ENCODE measurements around the gene ANKMY2.

The ANKMY2 gene

DNA sequence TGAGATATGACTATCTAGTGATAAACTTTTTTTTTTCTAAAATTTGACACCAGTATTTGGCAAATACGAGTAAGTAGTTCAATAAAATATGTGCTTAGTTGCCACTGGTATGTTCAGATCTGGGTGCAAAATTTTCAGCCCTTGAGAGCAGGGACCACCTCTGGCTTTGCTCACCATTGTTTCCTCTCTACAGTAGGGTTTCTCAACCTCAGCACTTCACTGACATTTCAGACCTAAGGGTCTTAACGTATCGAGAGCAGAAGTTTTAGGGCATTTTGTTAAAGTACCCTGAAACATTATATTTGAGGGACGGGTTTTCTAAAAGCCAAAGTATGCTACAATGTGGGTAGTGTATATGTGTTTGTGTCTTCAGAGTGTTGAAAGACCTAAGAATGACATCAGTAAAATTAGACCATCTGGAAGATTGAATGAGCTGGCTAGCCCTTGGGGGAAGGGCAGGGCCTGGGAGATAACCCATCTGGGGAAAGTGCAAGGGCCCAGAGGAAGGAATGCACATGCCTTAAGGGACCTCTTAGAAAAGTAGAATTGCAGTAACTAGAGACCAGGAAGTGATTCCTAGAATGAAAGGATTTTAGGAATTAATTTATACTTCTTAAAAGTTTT is 12.2 kb upstream of the ANKMY2 start:
- DNase-seq: peak; percentile 89

DNA sequence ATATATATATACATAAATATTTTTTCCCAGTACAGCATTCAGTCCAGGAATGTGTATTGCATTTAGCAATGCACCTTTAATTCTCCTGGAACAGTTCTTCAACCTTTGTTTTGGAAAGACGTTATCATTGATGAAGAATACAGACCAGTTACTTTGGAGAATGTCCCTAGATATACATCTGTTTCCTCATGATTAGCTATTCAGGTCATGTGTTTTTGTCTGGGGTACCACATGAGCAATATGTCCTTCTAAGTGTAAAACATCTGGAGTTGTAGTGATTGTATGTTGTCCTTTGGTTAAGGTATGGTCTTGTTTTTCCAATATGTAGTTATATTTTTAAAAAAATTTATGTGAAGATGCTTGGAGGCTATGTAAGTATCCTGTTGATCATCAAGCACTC is 10.6 kb upstream of the ANKMY2 start:
- DNase-seq: no peak

DNA sequence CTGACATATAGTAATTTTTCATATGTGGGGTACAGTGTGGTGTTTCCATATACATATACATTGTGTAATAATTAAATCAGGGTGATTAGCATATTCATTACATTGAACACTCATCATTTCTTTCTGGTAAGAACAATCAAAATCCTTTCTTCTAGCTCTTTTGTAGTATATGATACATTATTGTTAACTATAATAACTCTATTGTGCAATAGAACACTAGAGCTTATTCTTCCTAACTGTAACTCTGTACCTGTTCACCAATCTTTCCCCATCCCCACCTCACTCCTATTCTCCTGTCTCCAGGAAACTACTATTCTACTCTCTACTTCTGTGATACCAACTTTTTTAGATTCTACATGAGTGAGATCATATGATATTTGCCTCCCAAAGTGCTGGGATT is 9.8 kb upstream of the ANKMY2 start:
- DNase-seq: no peak

DNA sequence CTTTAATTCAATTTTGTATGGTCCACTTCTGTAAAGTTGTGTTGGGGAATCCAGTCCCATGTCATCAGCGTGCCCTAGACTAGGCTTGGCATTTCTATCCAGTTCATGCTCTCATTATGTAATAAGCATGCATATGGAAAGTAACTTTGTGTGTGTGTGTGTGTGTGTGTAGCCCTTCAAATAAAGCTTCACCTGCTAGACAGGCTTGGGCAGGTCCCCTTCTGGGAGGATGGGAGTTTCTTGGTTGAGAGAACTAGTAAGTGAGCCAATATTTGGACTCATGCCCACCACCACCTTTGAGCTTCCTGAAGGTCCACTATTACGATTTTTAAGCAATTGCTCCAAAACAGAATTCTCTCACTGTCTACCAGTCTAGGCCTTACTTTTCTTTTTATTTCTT is 7.3 kb upstream of the ANKMY2 start:
- no peak for DNase-seq

DNA sequence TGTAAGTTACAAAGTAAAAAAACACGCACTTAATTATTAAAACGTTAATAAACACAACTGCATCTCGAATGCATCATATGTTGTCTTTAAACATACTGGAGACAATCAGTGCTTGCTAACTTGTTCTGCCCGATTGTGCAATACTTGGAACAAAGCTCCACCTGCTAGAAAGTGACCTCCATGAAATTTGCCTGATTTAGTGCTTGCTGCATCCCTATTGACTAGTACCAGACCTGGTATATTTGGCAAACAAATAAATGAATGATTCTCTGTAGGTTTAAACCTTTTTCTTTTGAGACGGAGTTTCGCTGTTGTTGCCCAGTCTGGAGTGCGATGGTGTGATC is 6.7 kb upstream of the ANKMY2 start:
- no peak for DNase-seq

GRCh38 chr7:16651396-16652239 is 6.1 kb upstream of the ANKMY2 start:
- no peak for DNase-seq

GRCh38 chr7:16650266-16650665 is 4.7 kb upstream of the ANKMY2 start:
- DNase-seq: no peak

GRCh38 chr7:16649196-16649595 is 3.6 kb upstream of the ANKMY2 start:
- DNase-seq: no peak

DNA sequence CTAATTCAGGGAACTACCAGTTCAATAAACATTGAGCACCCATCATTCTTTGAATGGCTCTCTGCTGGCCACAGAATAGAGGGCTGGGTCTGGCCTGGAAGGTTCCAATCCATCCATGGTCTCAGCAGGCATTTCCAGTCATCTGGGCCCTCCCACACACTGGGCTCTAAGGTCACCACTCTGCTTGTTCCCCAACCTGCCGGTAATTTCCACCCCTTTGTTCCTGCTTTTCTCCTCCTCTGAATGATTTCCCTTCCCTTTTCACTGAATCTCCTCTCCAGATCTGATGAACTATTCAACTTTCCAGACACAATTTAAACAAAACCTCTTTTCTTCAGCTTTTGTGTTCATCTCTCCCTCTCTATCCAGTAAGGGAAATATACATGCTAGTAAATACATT is 3.0 kb upstream of the ANKMY2 start:
- peak; percentile 9 for DNase-seq

GRCh38 chr7:16647435-16647960 is 1.9 kb upstream of the ANKMY2 start:
- DNase-seq: no peak

- peak; percentile 27 for DNase-seq
These were observed 1.0 kb upstream of the ANKMY2 start for GRCh38 chr7:16646472-16647072.

GRCh38 chr7:16644636-16645592 is 640 bp downstream of the ANKMY2 start:
- peak; percentile 62 for DNase-seq

DNA sequence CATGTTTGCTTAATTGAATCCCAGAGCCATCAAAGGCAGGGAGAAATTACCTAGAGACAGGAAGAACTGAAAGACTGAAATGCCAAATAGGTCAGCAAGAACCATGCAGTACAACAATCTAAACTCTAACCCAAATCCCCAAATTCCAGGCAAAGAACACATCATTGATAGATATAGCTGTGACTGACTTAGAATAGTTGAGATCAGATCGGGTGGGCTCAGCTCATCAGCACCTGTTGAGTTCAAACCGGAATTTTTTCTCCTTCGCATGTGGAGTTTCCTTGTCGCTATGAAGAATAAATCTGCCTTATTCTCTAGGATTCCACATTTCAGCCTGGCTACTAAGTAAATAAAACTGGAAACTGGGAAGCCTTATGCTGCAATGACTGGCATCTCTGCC is 1.4 kb downstream of the ANKMY2 start:
- no peak for DNase-seq

- no peak for DNase-seq
These were observed 7.0 kb downstream of the ANKMY2 start for GRCh38 chr7:16638282-16639280.

GRCh38 chr7:16637379-16637778 is 8.2 kb downstream of the ANKMY2 start:
- DNase-seq: peak; percentile 33

GRCh38 chr7:16636555-16637101 is 8.9 kb downstream of the ANKMY2 start:
- DNase-seq: no peak

DNA sequence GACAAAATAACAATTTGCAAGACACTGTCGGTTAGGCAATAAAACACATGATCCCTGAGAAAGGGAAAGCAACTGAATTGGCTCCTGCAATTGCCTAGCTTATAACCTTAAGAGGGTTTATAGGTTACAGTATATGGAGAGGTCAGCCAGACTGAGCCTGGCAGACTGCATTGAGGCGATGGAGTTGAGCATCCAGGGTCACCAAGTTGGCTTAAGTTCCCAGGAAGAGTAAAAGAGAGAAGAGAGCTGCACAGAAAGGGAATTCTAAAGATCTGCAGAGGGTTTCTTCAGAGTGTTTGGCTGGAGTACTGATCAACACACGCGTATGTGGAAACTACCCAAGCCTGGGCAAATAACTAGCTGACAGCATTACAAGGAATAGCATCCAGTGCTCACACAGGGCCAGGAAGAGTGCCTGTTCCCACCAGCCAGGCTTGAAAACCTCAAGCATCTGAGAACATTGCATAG is 11.2 kb downstream of the ANKMY2 start:
- DNase-seq: no peak

- DNase-seq: no peak
These were observed 14.9 kb downstream of the ANKMY2 start for GRCh38 chr7:16630654-16631053.

- DNase-seq: no peak
These were observed 18.3 kb downstream of the ANKMY2 start for GRCh38 chr7:16627236-16627635.

DNA sequence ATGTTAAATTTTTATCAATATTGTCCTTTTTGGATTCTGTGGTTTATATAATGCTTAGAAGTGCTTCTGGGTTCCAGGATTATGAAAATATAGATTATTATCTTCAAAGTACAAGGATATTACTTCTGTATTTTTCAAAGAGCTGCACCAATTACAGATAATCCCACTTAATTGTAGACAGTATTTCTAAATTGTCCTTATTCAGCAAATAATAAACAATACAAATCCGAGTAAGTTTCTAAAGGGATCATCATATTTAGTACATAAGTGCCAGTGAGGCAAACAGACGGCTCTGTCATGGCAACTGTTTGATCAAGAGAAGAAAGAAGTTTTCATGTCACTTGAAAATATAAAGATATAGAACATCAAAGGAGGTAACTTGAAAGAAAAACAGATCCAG is 19.2 kb downstream of the ANKMY2 start:
- DNase-seq: no peak

DNA sequence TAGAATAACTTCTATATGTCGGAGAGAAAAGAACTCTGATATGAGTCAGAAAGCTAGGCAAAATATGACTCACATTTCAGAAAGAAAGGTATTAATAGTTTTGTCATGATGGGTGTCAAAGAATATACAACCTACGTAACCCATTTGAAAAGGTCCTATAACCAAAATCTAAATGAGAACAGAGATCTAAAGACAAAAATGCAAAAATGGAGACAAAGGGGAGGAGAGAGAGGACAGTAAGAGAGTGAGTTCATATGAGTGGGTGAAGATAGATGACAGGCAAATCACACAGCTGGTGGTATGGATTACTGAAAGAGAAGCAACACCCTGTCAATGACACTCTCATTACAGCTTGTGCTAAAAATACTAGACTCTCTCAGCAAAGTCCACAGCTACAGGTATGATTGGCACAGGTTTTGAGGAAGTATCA is 25.6 kb downstream of the ANKMY2 start:
- no peak for DNase-seq

All from OCI-M1 (cell line).